Measurements from ENCODE around the gene RALGDS. TPM values are rescaled to one million over a fixed set of nuclear protein-coding genes. Genes with fewer than 3 reads are reported as not detected.

The RALGDS gene
- total RNA-seq, 1 donor, result 13.8 TPM

DNA sequence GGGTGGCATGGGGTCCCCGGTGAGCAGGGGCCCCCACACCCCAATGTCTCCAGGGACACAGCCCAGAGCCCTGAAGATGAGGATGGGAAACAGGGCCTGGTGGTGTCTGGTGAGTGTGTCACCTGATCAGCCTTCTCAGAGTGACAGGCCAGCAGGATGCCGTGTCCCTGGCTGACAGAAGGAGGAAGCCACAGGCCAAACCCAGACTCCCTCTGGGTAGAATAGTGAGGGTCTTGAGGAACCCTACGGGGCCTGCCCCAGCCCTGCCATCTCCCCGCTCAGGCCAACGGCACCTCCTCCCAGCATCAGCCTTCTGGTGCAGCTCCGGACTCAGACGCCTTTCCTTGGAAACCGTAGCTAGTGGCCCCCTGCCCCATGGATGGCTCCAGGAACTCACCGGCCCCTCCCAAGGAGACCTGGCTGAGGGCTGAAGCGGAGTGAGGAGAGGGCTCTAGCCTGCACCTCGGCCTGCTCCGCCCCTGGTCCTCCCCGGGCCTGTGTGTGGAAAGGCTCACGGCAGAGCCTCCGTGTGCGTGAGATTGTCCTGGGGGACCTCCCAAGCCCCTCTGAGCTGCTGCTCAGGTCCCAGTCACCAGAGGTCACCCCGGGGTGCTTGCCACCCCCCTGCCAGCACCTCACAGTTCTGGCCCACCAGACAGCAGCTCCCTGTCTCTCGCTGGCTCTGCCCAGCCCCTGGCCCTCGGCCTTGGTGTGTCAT lies 6.0 kb downstream of the RALGDS start:
- no peak overlapping the region for H3K4me3 ChIP-seq (ENCODE audit: low read depth, low read length)
- DNase-seq (ENCODE audit: low read depth), result no peak
- TF ChIP-seq, protein P1, sequence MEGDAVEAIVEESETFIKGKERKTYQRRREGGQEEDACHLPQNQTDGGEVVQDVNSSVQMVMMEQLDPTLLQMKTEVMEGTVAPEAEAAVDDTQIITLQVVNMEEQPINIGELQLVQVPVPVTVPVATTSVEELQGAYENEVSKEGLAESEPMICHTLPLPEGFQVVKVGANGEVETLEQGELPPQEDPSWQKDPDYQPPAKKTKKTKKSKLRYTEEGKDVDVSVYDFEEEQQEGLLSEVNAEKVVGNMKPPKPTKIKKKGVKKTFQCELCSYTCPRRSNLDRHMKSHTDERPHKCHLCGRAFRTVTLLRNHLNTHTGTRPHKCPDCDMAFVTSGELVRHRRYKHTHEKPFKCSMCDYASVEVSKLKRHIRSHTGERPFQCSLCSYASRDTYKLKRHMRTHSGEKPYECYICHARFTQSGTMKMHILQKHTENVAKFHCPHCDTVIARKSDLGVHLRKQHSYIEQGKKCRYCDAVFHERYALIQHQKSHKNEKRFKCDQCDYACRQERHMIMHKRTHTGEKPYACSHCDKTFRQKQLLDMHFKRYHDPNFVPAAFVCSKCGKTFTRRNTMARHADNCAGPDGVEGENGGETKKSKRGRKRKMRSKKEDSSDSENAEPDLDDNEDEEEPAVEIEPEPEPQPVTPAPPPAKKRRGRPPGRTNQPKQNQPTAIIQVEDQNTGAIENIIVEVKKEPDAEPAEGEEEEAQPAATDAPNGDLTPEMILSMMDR (IDR thresholded peaks at IDR 0.05; ENCODE audit: insufficient read depth, low read depth, low read length), result no peak

DNA sequence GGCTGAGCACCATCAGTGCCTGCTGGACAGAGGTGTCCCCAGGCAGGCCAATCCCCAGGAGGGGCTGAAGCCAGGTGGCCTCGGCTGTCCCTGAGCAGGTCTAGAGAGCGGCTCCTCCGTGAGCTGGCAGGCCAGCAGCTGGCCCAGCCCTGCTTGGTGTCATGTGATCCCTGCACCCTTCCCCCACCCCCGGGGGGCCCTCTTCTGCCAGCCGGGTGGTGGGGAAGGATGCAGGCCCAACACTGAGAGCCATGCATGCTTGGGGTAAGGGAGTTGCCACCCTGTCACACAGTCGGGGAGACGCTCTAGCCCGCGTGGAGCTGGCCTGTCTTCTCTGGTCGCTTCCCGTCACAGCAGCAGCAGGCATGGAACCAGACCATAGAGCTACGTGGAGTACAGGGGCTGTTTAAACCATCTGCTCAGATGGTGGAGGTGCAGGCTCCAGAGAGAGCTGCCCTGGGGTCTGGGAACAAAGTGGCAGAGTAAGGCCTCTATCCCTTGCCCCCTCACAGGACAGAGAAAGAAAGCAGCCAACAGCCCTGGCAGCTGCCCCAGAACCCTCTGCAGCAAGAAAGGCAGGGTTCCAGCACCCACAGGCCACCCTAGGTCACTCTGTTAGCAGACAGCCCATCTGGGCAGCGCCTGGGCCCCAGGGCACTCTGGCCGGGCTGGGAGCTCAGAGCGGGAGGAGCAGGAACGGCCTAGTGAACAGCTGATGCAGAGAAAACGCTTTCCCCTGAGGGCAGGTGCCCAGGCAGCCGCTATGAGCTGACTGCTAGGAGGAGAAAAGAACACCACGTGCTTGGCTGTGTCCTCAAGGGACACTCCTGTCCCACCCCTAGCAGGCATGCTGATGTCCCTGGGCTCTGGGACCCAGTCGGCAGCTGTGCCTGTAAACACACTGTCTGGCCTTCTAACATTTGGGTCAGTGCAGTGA lies 6.8 kb downstream of the RALGDS start:
- TF ChIP-seq, protein P1 (IDR thresholded peaks at IDR 0.05; ENCODE audit: insufficient read depth, low read depth, low read length), result no peak
- no peak for DNase-seq (ENCODE audit: low read depth)
- no peak overlapping the region for H3K4me3 ChIP-seq (ENCODE audit: low read depth, low read length)

DNA sequence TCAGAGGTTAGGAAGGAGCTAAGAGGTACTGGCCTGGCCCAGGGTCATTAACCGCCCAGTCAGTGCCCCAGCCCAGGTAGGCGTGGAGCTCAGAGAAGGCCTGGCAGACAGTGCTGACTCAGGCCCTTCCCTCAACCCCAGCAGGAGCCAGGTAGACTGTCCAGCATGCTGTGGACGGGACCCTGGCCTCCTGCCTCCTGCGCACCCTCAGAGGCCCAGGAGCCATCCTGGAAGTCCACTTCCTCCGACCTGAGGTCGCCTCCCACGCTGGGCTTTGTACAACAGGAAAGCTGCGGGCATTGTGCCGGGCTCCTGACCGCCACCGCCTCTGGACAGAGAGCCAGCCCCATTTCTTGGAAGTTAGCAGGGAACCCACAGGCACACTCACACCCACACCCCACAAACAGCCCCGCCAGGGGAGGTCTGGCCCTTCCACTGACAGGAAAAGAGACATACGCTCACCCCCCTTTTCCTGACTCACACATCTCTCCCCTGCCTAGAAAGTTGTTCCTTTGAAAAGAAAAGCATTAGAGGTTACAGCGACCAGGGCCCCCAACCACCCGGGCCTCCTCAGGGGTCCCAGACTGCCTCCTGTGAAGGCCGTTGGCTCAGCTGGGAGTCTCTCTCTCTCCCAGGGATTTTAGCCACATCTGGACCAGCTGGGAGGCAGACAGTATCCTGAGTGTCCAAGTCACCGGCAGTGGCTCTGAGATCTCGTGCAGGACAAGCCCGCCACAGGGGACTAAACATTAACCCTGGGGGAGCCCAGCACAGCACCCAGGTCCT lies 7.7 kb downstream of the RALGDS start:
- TF ChIP-seq, protein P1 (IDR thresholded peaks at IDR 0.05; ENCODE audit: insufficient read depth, low read depth, low read length), result no peak
- no peak for DNase-seq (ENCODE audit: low read depth)
- no peak overlapping the region for H3K4me3 ChIP-seq (ENCODE audit: low read depth, low read length)

DNA sequence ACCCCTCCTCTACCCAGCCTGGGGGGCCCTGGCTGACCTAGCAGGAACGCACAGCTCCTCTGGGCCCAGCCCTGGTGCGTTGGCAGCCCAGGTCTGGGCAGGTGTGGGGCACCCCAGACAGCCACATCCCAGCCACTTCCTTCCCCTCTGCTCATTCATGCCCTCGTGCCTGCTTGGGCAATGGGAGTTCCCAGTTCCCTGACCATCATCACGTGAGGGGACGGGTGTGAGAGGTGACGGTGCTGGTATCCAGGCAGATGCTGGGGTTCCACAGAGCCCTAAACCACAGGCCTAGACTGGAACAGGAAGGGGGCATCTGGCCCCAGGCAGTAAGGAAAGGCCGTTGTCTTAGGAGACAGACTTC lies 8.4 kb downstream of the RALGDS start:
- no peak overlapping the region for H3K4me3 ChIP-seq (ENCODE audit: low read depth, low read length)
- no peak for DNase-seq (ENCODE audit: low read depth)
- TF ChIP-seq, protein P1 (IDR thresholded peaks at IDR 0.05; ENCODE audit: insufficient read depth, low read depth, low read length), result no peak

DNA sequence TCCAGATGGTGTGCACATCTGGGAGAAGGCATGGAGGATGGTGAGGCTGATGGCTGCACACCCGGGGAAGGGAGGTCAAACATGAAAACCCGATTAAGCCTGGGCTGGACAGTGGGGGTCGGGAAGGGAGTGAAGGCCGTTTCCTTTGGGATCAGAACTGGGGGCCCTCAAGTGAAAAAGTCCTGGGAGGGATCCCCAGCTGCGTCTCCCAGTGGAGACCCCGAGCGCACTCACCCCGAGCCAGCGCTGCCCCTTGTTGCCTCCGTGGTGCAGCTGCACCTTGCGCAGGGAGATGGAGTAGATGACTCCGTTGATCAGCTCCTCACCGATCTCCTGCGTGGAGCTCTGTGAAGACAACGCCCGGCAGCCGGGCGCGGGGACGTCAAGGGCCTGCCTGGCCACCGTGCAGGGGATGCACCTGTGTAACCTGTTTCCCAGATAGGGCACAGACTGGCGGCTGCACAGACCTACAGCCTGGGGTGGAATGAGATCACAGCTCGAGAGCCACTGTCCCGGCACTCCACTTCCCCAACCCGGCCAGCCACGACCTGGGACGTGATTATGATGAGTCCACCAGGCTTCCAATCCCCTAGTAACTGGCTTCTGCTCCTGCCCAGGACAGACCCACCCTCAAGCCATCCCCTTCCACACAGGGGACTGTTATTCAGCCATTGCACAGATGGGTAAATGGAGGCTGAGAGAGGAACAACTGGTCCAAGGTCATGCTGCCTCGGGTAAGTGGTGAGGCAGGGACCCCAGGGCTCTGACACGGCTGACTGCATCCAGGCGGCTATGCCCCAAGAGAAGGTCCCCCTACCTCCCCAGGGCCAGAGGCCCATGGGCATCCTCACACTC lies 9.0 kb downstream of the RALGDS start:
- no peak for DNase-seq (ENCODE audit: low read depth)
- TF ChIP-seq, protein P1 (IDR thresholded peaks at IDR 0.05; ENCODE audit: insufficient read depth, low read depth, low read length), result no peak
- H3K4me3 ChIP-seq (ENCODE audit: low read depth, low read length), result no peak overlapping the region
